Type B pancreatic cell (in vitro differentiated cells): ENCODE results near the gene ERO1B. TPM values are rescaled to one million over a fixed set of nuclear protein-coding genes. Genes with fewer than 3 reads are reported as not detected.
"Not testable (repeated sequence)": the region's sequence is repeated elsewhere in the genome, so short reads cannot be mapped to it uniquely, and the experiment has no call there.

Experiments
- DNase-seq: peaks from one replicate; pipeline ENCODE4 v3.0.0; 2021; ENCODE audit warnings: mixed read lengths; ENCODE audit not compliant: unreplicated experiment; ENCODE audit errors: extremely low spot score
- H3K27ac Mint-ChIP-seq: 2 replicates; pipeline ENCODE4 v1.8.0; 2021; ENCODE audit warnings: mild to moderate bottlenecking, mixed read lengths
- H3K27me3 Mint-ChIP-seq: 2 replicates; pipeline ENCODE4 v1.8.0; 2021; ENCODE audit warnings: mixed read lengths
- H3K36me3 Mint-ChIP-seq: 2 replicates; pipeline ENCODE4 v1.8.0; 2021; ENCODE audit warnings: mixed read lengths
- H3K4me1 Mint-ChIP-seq: one replicate; pipeline ENCODE4 v1.8.0; 2021; ENCODE audit warnings: mixed read lengths; ENCODE audit not compliant: unreplicated experiment
- H3K4me3 Mint-ChIP-seq: 2 replicates; pipeline ENCODE4 v1.8.0; 2021; ENCODE audit warnings: mild to moderate bottlenecking, mixed read lengths
- H3K9me3 Mint-ChIP-seq: 2 replicates; pipeline ENCODE4 v1.8.0; 2021; ENCODE audit warnings: mixed read lengths
- total RNA-seq: library from RNA; stranded (reverse); gene quantifications from 2 replicates; pipeline ENCODE4 v1.2.1, GENCODE V29; 2021; ENCODE audit warnings: low replicate concordance
- TF ChIP-seq, protein P1 (sequence below): fragments of 200-600 bp; sonication (generic); conservative IDR thresholded peaks from 2 replicates; pipeline ENCODE4 v1.5.0; 2021; ENCODE audit warnings: antibody characterized with exemption, mild to moderate bottlenecking

ERO1B gene
- total RNA-seq, 1 donor from 2014 or later: 33.0 TPM

DNA sequence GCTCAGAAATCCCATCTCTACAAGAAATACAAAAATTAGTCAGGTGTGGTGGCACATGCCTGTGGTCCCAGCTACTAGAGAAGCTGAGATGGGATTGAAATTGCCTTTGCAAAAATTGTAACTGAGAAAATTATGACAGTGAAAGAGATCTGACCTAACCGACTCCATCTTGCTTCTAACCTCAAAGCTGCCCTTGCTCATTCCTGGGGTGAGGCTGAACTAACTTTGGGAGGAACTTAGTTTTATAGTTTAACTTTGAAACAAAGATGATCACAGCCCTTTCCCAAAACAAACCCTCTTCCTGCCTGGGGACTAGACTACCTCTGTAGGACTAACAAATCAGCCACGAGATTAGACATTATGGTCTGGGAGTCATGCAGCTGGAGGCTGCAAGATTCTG, 33.8 kb upstream of the ERO1B start:
- Mint-ChIP-seq H3K9me3 (no peaks in the 10 kb centered on the region), H3K4me1 (no peaks in the 10 kb centered on the region), H3K27me3 (no peaks in the 10 kb centered on the region), H3K27ac (no peak overlapping the region), H3K36me3 (no peaks in the 10 kb centered on the region), H3K4me3 (no peak overlapping the region)
- DNase-seq: no peak
- TF ChIP-seq, protein P1, sequence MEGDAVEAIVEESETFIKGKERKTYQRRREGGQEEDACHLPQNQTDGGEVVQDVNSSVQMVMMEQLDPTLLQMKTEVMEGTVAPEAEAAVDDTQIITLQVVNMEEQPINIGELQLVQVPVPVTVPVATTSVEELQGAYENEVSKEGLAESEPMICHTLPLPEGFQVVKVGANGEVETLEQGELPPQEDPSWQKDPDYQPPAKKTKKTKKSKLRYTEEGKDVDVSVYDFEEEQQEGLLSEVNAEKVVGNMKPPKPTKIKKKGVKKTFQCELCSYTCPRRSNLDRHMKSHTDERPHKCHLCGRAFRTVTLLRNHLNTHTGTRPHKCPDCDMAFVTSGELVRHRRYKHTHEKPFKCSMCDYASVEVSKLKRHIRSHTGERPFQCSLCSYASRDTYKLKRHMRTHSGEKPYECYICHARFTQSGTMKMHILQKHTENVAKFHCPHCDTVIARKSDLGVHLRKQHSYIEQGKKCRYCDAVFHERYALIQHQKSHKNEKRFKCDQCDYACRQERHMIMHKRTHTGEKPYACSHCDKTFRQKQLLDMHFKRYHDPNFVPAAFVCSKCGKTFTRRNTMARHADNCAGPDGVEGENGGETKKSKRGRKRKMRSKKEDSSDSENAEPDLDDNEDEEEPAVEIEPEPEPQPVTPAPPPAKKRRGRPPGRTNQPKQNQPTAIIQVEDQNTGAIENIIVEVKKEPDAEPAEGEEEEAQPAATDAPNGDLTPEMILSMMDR: no peak

DNA sequence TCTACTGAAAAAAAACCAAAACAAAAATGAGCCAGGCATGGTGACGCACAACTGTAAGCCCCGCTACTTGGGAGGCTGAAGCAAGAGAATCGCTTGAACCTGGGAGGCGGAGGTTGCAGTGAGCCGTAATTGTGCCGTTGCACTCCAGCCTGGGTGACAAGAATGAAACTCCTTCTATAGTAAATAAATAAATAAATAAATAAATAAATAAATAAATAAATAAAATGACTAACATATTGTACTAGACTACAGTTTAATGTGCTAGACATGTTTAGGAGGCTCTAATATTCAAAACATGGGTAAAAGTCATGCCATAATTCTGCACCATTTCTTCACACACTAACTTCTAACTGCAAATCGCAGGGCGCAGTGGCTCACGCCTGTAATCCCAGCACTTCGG, 33.3 kb upstream of the ERO1B start:
- Mint-ChIP-seq H3K4me3 (no peak overlapping the region), H3K27me3 (no peaks in the 10 kb centered on the region), H3K9me3 (no peaks in the 10 kb centered on the region), H3K27ac (no peak overlapping the region), H3K4me1 (no peaks in the 10 kb centered on the region), H3K36me3 (no peaks in the 10 kb centered on the region)
- no peak for DNase-seq
- TF ChIP-seq, protein P1: no peak

DNA sequence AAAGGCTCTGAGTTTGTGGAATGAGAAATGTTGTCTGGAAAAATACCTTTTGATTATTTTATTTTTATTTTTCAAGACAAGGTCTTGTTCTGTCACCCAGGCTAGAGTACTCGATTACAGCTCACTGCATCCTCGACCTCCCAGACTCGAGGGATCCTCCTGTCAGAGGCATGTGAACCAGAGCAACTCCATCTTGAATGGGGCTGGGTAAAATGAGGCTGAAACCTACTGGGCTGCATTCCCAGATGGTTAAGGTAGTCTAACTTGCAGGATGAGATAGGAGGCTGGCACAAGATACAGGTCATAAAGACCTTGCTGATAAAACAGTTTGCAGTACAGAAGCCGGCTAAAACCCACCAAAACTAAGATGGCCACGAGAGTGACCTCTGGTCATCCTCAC, 32.3 kb upstream of the ERO1B start:
- not testable (repeated sequence) for H3K4me3 Mint-ChIP-seq, H3K4me1 Mint-ChIP-seq, DNase-seq, H3K27ac Mint-ChIP-seq, H3K9me3 Mint-ChIP-seq, H3K27me3 Mint-ChIP-seq, H3K36me3 Mint-ChIP-seq

DNA sequence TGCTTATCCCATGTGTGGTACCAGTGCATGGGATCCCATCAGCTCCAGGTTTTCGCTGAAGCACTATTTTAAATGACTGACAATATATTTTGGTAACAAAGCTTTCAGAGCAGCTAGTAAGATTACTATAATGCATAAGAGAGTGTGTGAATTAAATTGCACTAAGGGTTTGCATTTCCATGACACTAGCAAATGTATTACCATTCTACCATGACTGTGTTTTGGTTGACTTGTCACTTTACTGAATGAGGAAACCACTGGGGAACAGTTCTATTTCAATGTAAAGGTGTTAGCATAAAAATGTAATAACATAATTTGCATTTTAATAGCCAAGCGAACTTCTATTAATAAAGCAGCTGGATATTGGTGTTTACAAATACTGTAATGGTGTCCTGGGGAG, 31.7 kb upstream of the ERO1B start:
- no peaks in the 10 kb centered on the region for H3K9me3 Mint-ChIP-seq
- DNase-seq: no peak
- H3K4me3 Mint-ChIP-seq: no peak overlapping the region
- H3K27me3 Mint-ChIP-seq: no peaks in the 10 kb centered on the region
- H3K27ac Mint-ChIP-seq: no peak overlapping the region
- TF ChIP-seq, protein P1: no peak
- no peaks in the 10 kb centered on the region for H3K36me3 Mint-ChIP-seq
- H3K4me1 Mint-ChIP-seq: no peaks in the 10 kb centered on the region

DNA sequence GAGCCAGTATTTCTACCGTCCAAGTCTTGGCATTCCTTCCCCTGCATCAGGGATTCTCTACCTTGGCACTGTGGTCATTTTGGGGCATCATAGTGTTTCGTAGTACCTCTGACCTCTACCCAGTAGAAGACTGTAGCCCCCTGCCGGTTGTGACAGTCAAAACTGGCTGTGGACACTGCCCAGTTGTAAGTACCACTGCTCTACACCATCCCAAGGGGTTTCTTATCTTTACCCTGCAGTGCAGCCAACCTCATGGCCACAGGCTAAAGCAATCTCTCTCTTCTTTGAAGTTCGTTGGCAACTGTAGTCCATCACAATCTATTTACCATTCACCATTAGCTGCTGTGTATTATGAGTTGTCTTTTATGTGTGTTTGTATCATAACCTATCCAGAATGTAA, 29.3 kb upstream of the ERO1B start:
- no peaks in the 10 kb centered on the region for H3K27me3 Mint-ChIP-seq
- H3K4me1 Mint-ChIP-seq: peaks cover 5% of the 10 kb centered on the region
- H3K4me3 Mint-ChIP-seq: no peak overlapping the region
- H3K27ac Mint-ChIP-seq: no peak overlapping the region
- H3K36me3 Mint-ChIP-seq: no peaks in the 10 kb centered on the region
- H3K9me3 Mint-ChIP-seq: no peaks in the 10 kb centered on the region
- DNase-seq: no peak
- TF ChIP-seq, protein P1: no peak

DNA sequence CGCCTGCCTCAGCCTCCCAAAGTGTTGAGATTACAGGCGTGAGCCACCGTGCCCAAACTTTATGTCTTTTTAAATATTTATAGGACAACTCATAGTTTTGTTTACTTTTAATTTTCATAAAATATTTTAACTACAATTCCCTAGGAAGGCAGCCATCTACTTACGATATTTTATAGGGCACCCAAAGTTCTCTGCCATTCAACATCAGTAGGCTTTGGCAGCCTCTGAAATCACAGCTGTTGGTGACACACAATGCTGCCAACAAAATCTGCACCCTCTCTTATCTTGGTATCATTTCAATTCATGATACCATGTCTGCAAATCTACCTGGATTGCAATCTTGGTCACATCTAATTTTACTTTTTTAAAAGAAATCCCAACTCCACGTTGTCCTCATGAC, 27.1 kb upstream of the ERO1B start:
- no peak overlapping the region for H3K4me3 Mint-ChIP-seq
- no peaks in the 10 kb centered on the region for H3K9me3 Mint-ChIP-seq
- no peak for DNase-seq
- TF ChIP-seq, protein P1: no peak
- H3K27ac Mint-ChIP-seq: no peak overlapping the region
- no peaks in the 10 kb centered on the region for H3K36me3 Mint-ChIP-seq
- peaks cover 5% of the 10 kb centered on the region for H3K4me1 Mint-ChIP-seq
- H3K27me3 Mint-ChIP-seq: no peaks in the 10 kb centered on the region
